Measurements from ENCODE around the gene SLC5A10.
"Not testable (repeated sequence)": the region's sequence is repeated elsewhere in the genome, so short reads cannot be mapped to it uniquely, and the experiment has no call there.

- not testable (repeated sequence) for TF ChIP-seq CTCF (conservative IDR thresholded peaks at IDR 0.05); ZFX (IDR thresholded peaks at IDR 0.05)
Observed at GRCh38 chr17:19041871-19042270, 89.9 kb downstream of the SLC5A10 start.

All from C4-2B (cell line).